HepG2 (cell line): Measurements from ENCODE around the gene HSD11B1L. TPM values are rescaled to one million over a fixed set of nuclear protein-coding genes. Genes with fewer than 3 reads are reported as not detected.

Experiments used
- AGO1 ChIP-seq: fragments of 200-400 bp; formaldehyde crosslinking; IDR thresholded peaks from 2 replicates; pipeline ENCODE4 v1.6.1; 2017; ENCODE audit warnings: mild to moderate bottlenecking, low read depth, low read length, moderate library complexity; ENCODE audit not compliant: poor library complexity, severe bottlenecking
- CBX5 ChIP-seq: sonication (generic); formaldehyde crosslinking; IDR thresholded peaks from 2 replicates; pipeline ENCODE4 v1.4.0; 2020; ENCODE audit warnings: missing genetic modification reagents, borderline replicate concordance
- ELK4 ChIP-seq: sonication (generic); formaldehyde crosslinking; IDR thresholded peaks from 2 replicates; pipeline ENCODE4 v1.9.0; 2021; ENCODE audit warnings: missing genetic modification reagents, borderline replicate concordance
- NBN ChIP-seq: fragments of 450-650 bp; conservative IDR thresholded peaks from 2 replicates; pipeline ENCODE4 v1.6.1; 2017
- RBM22 ChIP-seq: fragments of 200-400 bp; formaldehyde crosslinking; optimal IDR thresholded peaks from 2 replicates; pipeline ENCODE3; 2017; ENCODE audit warnings: mild to moderate bottlenecking, low read length, moderate library complexity
- RXRA ChIP-seq: sonication (generic); formaldehyde crosslinking; IDR thresholded peaks from 2 replicates; pipeline ENCODE4 v1.5.1; 2020; ENCODE audit warnings: missing genetic modification reagents
- STAG1 ChIP-seq: sonication (generic); formaldehyde crosslinking; IDR thresholded peaks from 2 replicates; pipeline ENCODE4 v1.4.0; 2020; ENCODE audit warnings: missing genetic modification reagents
- ZFP41 ChIP-seq: sonication (generic); formaldehyde crosslinking; IDR thresholded peaks from 2 replicates; pipeline ENCODE4 v1.4.0; 2020; ENCODE audit warnings: mild to moderate bottlenecking, missing genetic modification reagents, borderline replicate concordance
- ZNF280D ChIP-seq: sonication (generic); formaldehyde crosslinking; IDR thresholded peaks from 2 replicates; pipeline ENCODE4 v1.5.1; 2020; ENCODE audit warnings: mild to moderate bottlenecking, missing genetic modification reagents
- ZNF484 ChIP-seq: sonication (generic); formaldehyde crosslinking; IDR thresholded peaks from 2 replicates; pipeline ENCODE4 v1.5.1; 2020; ENCODE audit warnings: mild to moderate bottlenecking, low read depth, missing genetic modification reagents, borderline replicate concordance
- ZNF562 ChIP-seq: sonication (generic); formaldehyde crosslinking; IDR thresholded peaks from 2 replicates; pipeline ENCODE4 v1.8.0; 2022; ENCODE audit warnings: missing genetic modification reagents, borderline replicate concordance
- ZNF781 ChIP-seq: sonication (generic); formaldehyde crosslinking; IDR thresholded peaks from 2 replicates; pipeline ENCODE4 v1.5.1; 2020; ENCODE audit warnings: borderline replicate concordance, mild to moderate bottlenecking, missing genetic modification reagents; ENCODE audit errors: not compliant biosample characterization
- polyA plus RNA-seq, 8 experiments: library from polyadenylated mRNA; depleted of rRNA in 3 of 8; stranded (reverse) in 7 of 8; unstranded in 1 of 8; fragments of >200 nt; fragmentation: Illumina TruSeq in 4 of 8; extraction: Trizol in 4 of 8; gene quantifications; 2 replicates each; pipeline versions ENCODE4 v1.2.1 to v1.2.3, GENCODE V29; 2011 to 2016; ENCODE audit warnings: low read depth in 4 of 8, missing spikeins in 1 of 8, mixed read lengths in 1 of 8; ENCODE audit not compliant: insufficient read depth in 1 of 8
- total RNA-seq, 5 experiments: library from RNA; depleted of rRNA; stranded (reverse); fragments of >200 nt; fragmentation: Illumina TruSeq; extraction: Trizol; gene quantifications; 2 replicates each; pipeline ENCODE4 v1.2.3, GENCODE V29; 2016; ENCODE audit warnings: low read depth in 1 of 5
- TF ChIP-seq, protein P1 (sequence below): IDR thresholded peaks from 2 replicates; pipeline ENCODE4 v1.6.1; 2016
- TF ChIP-seq, protein P2 (sequence below): sonication (generic); formaldehyde crosslinking; IDR thresholded peaks from 2 replicates; pipeline ENCODE4 v1.4.0; 2020; ENCODE audit warnings: missing genetic modification reagents
- TF ChIP-seq, protein P3 (sequence below), 2 experiments: fragments of 450-650 bp in 1 of 2; sonication (generic) in 1 of 2; formaldehyde crosslinking; IDR thresholded peaks; 2 replicates each; pipeline versions ENCODE4 v1.5.0 to v1.8.0; 2020 to 2022; ENCODE audit warnings: mild to moderate bottlenecking in 1 of 2, missing genetic modification reagents in 1 of 2
- TF ChIP-seq, protein P4 (sequence below): sonication (generic); formaldehyde crosslinking; IDR thresholded peaks from 2 replicates; pipeline ENCODE4 v1.4.0; 2020; ENCODE audit warnings: mild to moderate bottlenecking, missing genetic modification reagents

The HSD11B1L gene
- total and polyA plus RNA-seq, 2 of the 13 experiments (the other 11 are each of a cell fraction or from before 2014, with no cell fraction given) = 2.8 to 3.9 TPM

DNA sequence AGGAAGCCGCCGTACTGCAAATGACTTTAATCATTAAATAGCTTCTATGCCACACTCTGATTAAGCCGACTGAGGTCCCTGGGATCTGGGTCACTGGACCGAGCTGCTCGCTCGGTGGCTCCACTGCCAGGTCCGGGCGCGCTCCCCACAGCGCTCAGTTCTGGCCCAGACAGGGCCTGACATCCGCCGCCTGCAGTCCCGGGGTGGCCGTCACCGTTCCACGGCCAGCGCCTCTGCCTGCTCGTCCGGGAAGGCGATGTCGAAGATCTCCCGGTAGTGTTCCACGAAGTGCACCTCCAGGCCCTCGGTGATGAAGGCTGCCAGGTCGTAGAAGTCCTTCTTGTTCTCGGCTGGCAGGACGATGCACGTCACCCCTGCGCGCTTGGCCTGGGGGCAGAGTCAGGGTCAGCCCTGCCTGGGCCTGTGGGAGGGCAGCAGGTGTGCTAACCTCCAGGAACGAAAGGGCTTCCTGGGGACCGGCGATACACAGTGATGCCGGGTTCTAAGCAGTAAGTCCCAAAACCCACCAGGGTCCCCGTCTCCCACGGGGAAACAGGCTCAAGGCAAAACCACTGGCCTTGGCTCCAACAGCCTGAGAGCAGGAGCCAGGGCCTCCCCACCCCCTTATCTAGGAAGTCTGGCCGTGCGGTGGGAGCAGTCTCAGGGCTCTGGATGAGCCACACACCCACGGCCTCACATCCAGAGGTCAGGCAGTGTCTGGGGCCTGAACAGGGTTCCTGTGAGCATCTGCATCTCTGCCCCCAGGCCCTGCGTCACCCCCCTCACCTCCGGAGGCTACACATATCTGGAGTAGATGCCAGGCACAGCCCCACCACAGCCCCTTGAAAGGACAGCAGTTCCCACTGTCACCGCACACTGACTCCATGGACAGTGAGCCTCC lies 11.2 kb downstream of the HSD11B1L start (continued):
- TF ChIP-seq, protein P1, sequence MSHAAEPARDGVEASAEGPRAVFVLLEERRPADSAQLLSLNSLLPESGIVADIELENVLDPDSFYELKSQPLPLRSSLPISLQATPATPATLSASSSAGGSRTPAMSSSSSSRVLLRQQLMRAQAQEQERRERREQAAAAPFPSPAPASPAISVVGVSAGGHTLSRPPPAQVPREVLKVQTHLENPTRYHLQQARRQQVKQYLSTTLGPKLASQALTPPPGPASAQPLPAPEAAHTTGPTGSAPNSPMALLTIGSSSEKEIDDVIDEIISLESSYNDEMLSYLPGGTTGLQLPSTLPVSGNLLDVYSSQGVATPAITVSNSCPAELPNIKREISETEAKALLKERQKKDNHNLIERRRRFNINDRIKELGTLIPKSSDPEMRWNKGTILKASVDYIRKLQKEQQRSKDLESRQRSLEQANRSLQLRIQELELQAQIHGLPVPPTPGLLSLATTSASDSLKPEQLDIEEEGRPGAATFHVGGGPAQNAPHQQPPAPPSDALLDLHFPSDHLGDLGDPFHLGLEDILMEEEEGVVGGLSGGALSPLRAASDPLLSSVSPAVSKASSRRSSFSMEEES (CRISPR knock-in tag) = no peak
- TF ChIP-seq ZNF781 (CRISPR knock-in tag) (no peak), ELK4 (no peak), RBM22 (peak; percentile 42), RXRA (CRISPR knock-in tag) (peak; percentile 14; the same call in 1 of the 2 replicates), ZNF280D (no peak), ZFP41 (CRISPR knock-in tag) (no peak), STAG1 (CRISPR knock-in tag) (no peak), NBN (no peak), AGO1 (peak; percentile 93), ZNF484 (CRISPR knock-in tag) (no peak), CBX5 (CRISPR knock-in tag) (no peak), ZNF562 (CRISPR knock-in tag) (no peak)
- TF ChIP-seq, protein P2, sequence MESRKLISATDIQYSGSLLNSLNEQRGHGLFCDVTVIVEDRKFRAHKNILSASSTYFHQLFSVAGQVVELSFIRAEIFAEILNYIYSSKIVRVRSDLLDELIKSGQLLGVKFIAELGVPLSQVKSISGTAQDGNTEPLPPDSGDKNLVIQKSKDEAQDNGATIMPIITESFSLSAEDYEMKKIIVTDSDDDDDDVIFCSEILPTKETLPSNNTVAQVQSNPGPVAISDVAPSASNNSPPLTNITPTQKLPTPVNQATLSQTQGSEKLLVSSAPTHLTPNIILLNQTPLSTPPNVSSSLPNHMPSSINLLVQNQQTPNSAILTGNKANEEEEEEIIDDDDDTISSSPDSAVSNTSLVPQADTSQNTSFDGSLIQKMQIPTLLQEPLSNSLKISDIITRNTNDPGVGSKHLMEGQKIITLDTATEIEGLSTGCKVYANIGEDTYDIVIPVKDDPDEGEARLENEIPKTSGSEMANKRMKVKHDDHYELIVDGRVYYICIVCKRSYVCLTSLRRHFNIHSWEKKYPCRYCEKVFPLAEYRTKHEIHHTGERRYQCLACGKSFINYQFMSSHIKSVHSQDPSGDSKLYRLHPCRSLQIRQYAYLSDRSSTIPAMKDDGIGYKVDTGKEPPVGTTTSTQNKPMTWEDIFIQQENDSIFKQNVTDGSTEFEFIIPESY (CRISPR knock-in tag) = peak; percentile 81
- TF ChIP-seq, protein P3, sequence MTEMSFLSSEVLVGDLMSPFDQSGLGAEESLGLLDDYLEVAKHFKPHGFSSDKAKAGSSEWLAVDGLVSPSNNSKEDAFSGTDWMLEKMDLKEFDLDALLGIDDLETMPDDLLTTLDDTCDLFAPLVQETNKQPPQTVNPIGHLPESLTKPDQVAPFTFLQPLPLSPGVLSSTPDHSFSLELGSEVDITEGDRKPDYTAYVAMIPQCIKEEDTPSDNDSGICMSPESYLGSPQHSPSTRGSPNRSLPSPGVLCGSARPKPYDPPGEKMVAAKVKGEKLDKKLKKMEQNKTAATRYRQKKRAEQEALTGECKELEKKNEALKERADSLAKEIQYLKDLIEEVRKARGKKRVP (CRISPR knock-in tag; IDR thresholded peaks at IDR 0.05) = no peak
- TF ChIP-seq, protein P4, sequence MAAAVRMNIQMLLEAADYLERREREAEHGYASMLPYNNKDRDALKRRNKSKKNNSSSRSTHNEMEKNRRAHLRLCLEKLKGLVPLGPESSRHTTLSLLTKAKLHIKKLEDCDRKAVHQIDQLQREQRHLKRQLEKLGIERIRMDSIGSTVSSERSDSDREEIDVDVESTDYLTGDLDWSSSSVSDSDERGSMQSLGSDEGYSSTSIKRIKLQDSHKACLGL = 0 out of 2 replicates have a peak, but pooled peaks have one; percentile 43
